HG03060 (cell line): ENCODE measurements around the gene RPL6.
"Not testable (repeated sequence)": the region's sequence is repeated elsewhere in the genome, so short reads cannot be mapped to it uniquely, and the experiment has no call there.

Experiments
- ATAC-seq: cut with Tn5 transposase; IDR thresholded peaks from one replicate; pipeline ENCODE4 v1.9.1; 2021; ENCODE audit warnings: low read depth, moderate number of reproducible peaks; ENCODE audit not compliant: unreplicated experiment

RPL6 gene

GRCh38 chr12:112409064-112409905, at the start of gene RPL6:
TSS of gene RPL6 (minus strand) at chr12:112409605. CDS start at chr12:112408656, 949 bp downstream.
- no peak for ATAC-seq

GRCh38 chr12:112458751-112459150, 49.3 kb upstream of the RPL6 start:
- ATAC-seq: no peak

- ATAC-seq: no peak
These were observed 48.9 kb upstream of the RPL6 start for GRCh38 chr12:112458330-112458729.

- ATAC-seq: not testable (repeated sequence)
These were observed 47.7 kb upstream of the RPL6 start for GRCh38 chr12:112457142-112457541.

GRCh38 chr12:112456029-112456428, 46.6 kb upstream of the RPL6 start:
- no peak for ATAC-seq

- ATAC-seq: no peak
These were observed 41.3 kb upstream of the RPL6 start for GRCh38 chr12:112450725-112451124.

GRCh38 chr12:112448165-112448564, 38.8 kb upstream of the RPL6 start:
- not testable (repeated sequence) for ATAC-seq

- no peak for ATAC-seq
These were observed 37.7 kb upstream of the RPL6 start for GRCh38 chr12:112447106-112447505.

GRCh38 chr12:112446008-112446725, 36.8 kb upstream of the RPL6 start:
- ATAC-seq: no peak

GRCh38 chr12:112443916-112444315, 34.5 kb upstream of the RPL6 start:
- no peak for ATAC-seq

- not testable (repeated sequence) for ATAC-seq
These were observed 31.2 kb upstream of the RPL6 start for GRCh38 chr12:112440653-112441052.

GRCh38 chr12:112439769-112440168, 30.4 kb upstream of the RPL6 start:
- no peak for ATAC-seq

GRCh38 chr12:112438645-112439044, 29.2 kb upstream of the RPL6 start:
- ATAC-seq: not testable (repeated sequence)

GRCh38 chr12:112433551-112433950, 24.1 kb upstream of the RPL6 start:
- no peak for ATAC-seq

GRCh38 chr12:112431965-112432364, 22.6 kb upstream of the RPL6 start:
- no peak for ATAC-seq

GRCh38 chr12:112430929-112431328, 21.5 kb upstream of the RPL6 start:
- ATAC-seq: no peak

- no peak for ATAC-seq
These were observed 18.4 kb upstream of the RPL6 start for GRCh38 chr12:112427760-112428159.

GRCh38 chr12:112425582-112426382, 16.4 kb upstream of the RPL6 start:
- no peak for ATAC-seq

- no peak for ATAC-seq
These were observed 14.7 kb upstream of the RPL6 start for GRCh38 chr12:112424126-112424525.

- ATAC-seq: no peak
These were observed 13.1 kb upstream of the RPL6 start for GRCh38 chr12:112422531-112422930.

GRCh38 chr12:112421363-112421762, 12.0 kb upstream of the RPL6 start:
- ATAC-seq: no peak
